CMK (cell line): ENCODE measurements around the gene RGL1.
A peak's percentile ranks its signal among the peaks of the same experiment; 100 is the strongest.
"Not testable (repeated sequence)": the region's sequence is repeated elsewhere in the genome, so short reads cannot be mapped to it uniquely, and the experiment has no call there.

Source experiments
- DNase-seq: peaks from one replicate; pipeline ENCODE4 v3.0.0-alpha.2; 2010; ENCODE audit warnings: low read depth

RGL1 gene

DNA sequence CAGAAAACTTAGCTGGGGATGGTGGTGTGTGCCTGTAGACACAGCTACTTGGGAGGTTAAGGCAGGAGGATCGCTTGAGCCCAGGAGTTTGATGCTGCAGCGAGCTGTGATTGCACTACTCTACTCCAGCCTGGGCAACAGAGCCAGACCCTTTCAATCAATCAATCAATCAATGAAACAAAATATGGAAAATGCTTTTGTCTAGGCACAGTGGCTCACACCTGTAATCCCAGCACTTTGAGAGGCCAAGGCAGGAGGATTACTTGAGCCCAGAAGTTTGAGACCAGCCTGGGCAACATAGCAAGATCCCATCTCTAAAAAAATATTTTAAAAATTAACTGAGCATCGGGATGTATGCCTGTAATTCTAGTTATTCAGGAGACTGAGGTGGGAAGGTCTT, 19.0 kb upstream of the RGL1 start:
- not testable (repeated sequence) for DNase-seq

DNA sequence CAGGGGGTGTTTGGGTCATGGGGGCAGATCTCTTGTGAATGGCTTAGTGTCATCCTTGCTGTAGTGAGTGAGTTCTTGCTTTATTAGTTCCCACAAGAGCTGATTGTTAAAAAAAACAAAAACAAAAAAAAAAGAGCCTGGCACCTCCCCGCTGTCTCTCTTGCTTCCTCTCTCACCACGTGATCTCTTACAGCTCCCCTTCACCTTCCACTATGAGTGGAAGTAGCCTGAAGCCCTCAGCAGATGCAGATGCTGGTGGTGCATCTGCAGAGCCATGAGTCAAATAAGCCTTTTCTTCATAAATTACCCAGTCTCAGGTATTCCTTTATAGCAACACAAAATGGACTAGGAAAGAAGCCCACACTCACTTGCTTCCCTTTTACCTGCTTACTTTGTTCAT, 17.2 kb upstream of the RGL1 start:
- no peak for DNase-seq

- DNase-seq = no peak
These were observed 13.6 kb upstream of the RGL1 start for GRCh38 chr1:183791319-183791718.

GRCh38 chr1:183792300-183792699, 12.6 kb upstream of the RGL1 start:
- DNase-seq = no peak

DNA sequence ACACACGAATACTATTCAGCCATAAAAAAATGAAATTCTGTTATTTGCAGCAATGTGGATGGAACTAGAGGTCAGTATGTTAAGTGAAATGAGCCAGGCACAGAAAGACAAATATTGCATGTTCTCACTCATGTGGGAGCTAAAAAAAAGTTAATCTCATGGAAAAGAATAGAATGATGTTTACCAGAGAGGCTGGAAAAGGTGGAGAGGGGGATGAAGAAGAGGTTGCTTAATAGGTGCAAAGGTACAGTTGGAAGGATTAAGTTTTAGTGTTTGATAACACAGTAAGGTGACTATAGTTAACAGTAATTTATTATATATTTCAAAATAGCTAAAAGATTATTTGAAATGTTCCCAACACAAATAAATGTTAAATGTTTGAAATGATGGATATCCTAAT, 10.8 kb upstream of the RGL1 start:
- DNase-seq = no peak

GRCh38 chr1:183800449-183800848, 4.5 kb upstream of the RGL1 start:
- no peak for DNase-seq

- no peak for DNase-seq
These were observed 3.3 kb upstream of the RGL1 start for GRCh38 chr1:183801649-183802048.

DNA sequence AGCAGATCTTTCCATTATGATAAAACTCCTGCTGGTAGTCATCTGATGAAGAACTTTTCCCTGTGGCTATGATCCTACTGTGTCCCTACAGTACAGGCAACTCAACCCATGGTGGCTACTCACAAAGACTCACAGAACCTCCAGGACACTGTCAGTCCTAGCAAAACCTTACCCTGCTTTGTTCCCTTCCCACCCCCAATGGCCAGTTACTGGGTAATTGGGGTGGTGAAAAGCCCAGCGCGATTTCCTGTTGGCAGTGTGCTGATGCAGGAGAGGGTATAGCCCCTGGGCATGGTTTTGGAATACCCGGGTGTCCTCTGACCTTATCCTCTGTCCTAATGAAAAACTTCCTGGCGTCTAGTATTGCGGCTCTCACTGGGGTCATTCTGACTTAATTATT, 533 bp upstream of the RGL1 start:
- DNase-seq = no peak

DNA sequence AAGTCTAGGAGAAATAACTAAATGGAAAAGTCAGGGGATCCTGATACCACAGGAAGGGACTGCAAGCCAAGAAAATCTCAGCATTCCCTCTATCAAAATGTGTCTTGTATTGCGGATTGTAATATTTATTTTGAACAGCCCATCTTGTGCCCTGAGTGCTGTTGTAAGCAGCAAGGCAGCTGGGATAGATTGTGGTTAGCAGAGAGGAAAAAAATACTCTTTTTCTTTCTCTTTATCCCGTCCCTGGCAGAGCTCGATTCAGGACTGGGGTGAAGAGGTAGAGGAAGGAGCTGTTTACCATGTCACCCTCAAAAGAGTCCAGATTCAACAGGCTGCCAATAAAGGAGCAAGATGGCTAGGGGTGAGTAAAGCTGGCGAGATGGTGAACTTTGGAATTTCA, 1.2 kb downstream of the RGL1 start:
- DNase-seq = no peak

- DNase-seq = no peak
These were observed 1.8 kb downstream of the RGL1 start for GRCh38 chr1:183806675-183807074.

DNA sequence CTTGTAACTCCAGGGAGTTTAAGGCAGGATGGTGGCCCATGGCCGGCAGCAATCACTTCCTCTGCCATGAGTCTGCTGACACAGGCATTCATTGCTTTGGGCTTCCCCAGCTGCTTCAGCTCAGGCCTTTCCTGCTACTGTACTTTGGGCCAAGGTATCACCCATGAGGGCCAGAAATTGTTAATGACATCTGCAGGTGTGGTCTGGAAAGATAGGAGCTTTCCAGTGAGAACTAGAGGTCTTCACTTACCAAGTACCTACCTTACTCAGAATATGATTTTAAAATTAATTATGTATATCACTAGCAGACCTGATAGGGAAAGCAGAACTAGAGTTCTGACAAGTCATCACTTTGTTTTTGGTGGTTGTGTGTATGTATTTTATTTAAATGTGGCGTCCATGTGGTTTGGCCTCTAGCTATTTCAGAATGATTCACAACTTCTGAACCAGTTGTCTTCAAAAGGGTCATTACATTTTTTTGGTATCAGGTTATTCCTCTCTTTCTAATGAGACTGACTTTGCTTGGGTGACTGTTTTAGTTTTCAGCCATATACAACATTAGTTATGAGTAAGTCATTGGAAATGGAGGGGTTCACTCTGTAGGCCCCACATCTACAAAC, 2.7 kb downstream of the RGL1 start:
- no peak for DNase-seq

DNA sequence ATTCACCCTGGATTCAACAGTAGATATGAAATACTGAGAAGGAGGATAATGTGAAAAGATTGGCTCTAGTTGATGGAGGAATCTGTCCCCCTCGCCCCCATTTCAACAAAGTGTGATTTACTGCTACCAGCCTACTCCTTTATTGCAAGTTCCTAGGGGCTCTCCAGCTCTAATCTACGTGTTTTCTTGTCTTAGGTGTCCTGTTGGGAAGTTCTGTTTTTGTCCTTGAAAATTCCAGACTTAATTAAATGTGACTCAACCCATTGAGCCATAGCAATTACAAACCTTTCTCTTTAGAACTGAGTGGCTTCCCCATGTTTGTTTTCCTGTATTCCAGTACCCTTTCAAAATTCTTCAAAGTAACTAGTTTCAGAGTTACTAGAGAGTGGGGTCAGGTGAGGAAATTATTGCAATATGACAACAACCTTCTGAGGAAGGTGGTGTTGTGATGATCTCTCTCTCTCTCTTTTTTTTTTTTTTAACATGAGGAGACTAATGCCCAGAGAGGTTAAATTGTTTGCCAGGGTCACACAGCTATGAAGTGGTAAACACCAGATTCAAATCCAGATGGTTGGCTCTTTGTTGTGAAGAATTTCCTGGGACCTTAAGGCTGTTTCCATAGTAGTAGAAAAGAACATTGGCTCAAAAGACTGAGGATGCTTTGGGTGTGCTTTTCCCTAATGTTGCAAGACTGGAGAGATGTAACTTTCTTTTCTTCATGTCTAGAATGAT, 3.5 kb downstream of the RGL1 start:
- DNase-seq = no peak

- peak; percentile 70 for DNase-seq
These were observed 5.2 kb downstream of the RGL1 start for GRCh38 chr1:183810121-183810520.

DNA sequence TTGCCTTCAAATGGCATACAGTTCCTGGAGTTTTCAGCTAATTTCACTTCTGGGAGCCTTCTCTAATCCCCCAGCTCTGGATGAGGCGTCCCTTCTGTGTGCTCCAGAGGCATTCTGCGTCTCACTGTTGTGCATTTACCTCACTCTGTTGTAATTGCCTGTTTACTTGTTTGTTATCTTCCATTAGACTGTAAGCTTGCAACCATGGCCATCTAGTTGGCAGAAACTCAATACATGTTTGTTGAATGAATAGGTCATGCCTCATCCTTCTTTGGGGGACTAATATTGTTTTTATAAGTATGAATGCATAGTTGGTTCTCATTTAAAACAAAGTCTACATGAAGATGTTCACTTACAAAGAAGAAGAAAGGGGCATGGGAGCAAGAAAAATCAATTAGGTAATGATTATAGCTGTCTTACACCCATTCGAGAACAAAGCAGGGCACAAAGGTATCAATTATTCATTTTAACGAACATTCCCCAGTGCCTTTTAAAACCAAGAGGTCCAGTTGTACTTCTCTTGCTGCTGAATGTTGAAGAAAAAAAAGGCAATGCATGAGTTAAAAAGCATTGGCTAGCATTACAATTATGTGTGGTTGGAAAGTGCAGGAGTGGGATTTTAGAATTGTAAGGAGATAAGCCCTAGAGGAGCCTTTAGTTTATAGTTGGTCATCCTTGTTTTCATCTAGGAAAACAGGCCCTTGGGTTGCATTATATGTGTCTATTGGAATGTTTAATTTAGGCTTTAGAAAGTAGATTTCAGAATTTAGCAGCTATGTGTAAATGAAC, 6.0 kb downstream of the RGL1 start:
- no peak for DNase-seq

DNA sequence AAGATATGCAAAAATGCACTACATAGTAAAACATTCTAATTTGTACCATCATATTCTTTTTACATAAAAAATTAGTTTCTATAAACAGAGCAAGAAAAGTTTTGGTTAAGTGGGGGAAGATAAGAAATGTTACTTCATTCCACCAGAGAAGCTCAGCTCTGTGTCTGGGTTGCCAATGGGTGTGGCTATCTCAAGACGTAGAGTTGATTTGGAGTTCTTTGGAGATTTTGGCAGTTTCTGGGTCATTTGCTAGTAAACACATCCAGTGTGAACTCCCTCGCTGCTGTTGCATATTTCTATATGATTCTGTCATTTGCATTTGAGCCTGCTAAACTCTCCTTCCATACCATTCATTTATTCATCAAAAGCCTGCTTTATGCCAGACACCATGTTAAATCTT, 7.2 kb downstream of the RGL1 start:
- no peak for DNase-seq

GRCh38 chr1:183812686-183813569, 8.0 kb downstream of the RGL1 start:
- no peak for DNase-seq

- no peak for DNase-seq
These were observed 9.3 kb downstream of the RGL1 start for GRCh38 chr1:183814121-183814681.

DNA sequence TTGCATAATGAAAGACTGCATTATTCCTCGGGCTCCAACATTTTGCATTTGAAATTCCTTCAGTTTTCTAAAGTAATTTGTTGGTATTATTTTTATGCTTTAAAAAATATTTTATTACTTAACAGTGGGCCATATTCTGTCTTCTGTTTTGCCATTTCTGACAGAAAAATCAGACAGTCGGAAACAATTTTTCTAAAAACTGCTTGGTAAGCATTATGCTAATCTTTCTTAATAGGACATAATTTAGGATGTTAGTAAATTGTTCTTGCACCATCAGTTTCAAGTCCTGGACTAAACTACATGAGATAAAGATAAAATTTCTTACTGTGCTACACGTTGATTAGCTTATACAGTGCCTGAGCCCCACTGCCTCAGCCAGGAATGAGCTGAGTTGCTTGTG, 11.2 kb downstream of the RGL1 start:
- no peak for DNase-seq

- no peak for DNase-seq
These were observed 12.8 kb downstream of the RGL1 start for GRCh38 chr1:183817576-183818288.

DNA sequence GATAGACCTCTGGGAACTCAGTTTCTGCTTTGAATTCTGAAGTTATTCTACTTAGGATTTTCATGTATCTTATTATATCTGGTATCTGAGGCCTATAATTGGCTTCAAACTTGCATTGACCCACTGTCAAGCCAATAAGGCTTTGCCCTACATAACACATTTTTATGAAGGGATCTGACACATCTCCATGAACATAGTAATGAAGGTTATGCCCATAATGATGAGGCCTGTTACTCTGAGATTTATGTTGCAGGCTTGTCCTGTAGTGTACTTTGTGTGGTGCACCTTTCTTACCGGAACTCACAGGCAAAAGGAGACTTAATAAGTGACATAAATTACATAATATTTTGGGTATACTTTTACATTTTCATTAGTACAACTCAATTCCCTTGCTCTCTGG, 14.1 kb downstream of the RGL1 start:
- no peak for DNase-seq

DNA sequence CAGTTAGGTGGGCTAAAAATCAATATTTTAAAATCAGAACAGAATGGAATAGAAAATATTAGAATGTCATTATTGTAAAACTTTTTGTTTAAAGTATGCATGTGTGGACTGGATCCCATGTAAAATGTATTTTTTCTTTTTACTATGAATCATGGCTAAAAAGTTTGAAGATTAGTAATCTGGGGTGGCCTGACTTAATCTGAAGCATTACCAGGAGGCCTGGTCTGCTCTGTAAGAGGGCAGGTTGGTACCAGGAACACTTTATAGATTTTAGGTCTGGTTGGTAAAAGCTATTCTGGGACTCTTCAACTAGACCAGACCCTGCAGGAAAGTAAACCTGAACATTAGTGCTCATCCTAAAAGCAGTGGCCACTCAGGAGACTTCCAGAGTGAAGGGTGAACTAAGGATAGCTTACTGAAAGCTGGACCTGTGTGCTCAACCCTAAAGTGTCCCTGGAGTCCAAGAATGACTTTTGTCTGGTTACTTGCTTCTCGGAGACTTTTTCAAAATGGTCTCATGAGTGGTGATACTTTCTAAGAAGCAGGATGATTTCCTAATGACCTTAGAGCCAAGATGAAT, 16.5 kb downstream of the RGL1 start:
- no peak for DNase-seq
